Panc1 (cell line): ENCODE measurements around the gene PIGS. TPM values are rescaled to one million over a fixed set of nuclear protein-coding genes. Genes with fewer than 3 reads are reported as not detected.
"Not testable (repeated sequence)": the region's sequence is repeated elsewhere in the genome, so short reads cannot be mapped to it uniquely, and the experiment has no call there.

Source experiments
- ATAC-seq: fragments of 200-7000 bp; cut with Tn5 transposase; 2 replicates; pipeline ENCODE4 v1.9.1; 2020; ENCODE audit warnings: mild to moderate bottlenecking, moderate library complexity
- BruUV-seq: library from RNA; stranded (reverse); fragments of 400-500 nt; replicated peaks from 2 replicates; lab custom pipeline; 2021; lab: Mats Ljungman, UMichigan
- CTCF ChIA-PET: fragments of 300-600 bp; sonication (Branson Sonifier 250); formaldehyde crosslinking; loops from one replicate; lab custom pipeline; 2022; ENCODE audit warnings: antibody characterized with exemption; lab: Charles Lee
- POLR2A ChIA-PET: fragments of 300-600 bp; sonication (Branson Sonifier 250); formaldehyde crosslinking; loops from one replicate; lab custom pipeline; 2022; ENCODE audit warnings: antibody characterized with exemption; lab: Charles Lee
- DNase-seq: peaks from one replicate; pipeline ENCODE4 v3.0.0-alpha.2; 2010; ENCODE audit warnings: low read depth, low spot score
- H3K27ac ChIP-seq: 2 replicates; pipeline ENCODE4 v1.5.1; 2011; ENCODE audit warnings: mild to moderate bottlenecking, low read length, inconsistent platforms
- H3K27me3 ChIP-seq: fragments of 200-500 bp; sonication (Bioruptor generic); 2 replicates; pipeline ENCODE4 v1.6.0; 2014; ENCODE audit warnings: low read length, inconsistent platforms; ENCODE audit not compliant: control insufficient read depth, insufficient read depth
- H3K36me3 ChIP-seq: fragments of 200-500 bp; sonication (Bioruptor generic); 2 replicates; pipeline ENCODE4 v1.5.1; 2014; ENCODE audit warnings: inconsistent platforms, mild to moderate bottlenecking, low read length, moderate library complexity; ENCODE audit not compliant: control insufficient read depth, insufficient read depth
- H3K4me1 ChIP-seq: 2 replicates; pipeline ENCODE4 v1.5.1; 2011; ENCODE audit warnings: inconsistent platforms, mild to moderate bottlenecking, low read length, moderate library complexity; ENCODE audit not compliant: control insufficient read depth, insufficient read depth
- H3K4me3 ChIP-seq, 2 experiments: 2 replicates each; pipeline ENCODE4 v1.5.1; 2011 to 2012; ENCODE audit warnings: low read depth in 2 of 2, low read length in 2 of 2, mild to moderate bottlenecking in 2 of 2, inconsistent platforms in 1 of 2, moderate library complexity in 1 of 2
- H3K9me3 ChIP-seq: fragments of 200-500 bp; sonication (Bioruptor generic); 2 replicates; pipeline ENCODE4 v1.5.1; 2014; ENCODE audit warnings: low read depth, mild to moderate bottlenecking, inconsistent platforms, low read length, moderate library complexity; ENCODE audit not compliant: control insufficient read depth, insufficient read depth
- CTCF ChIP-seq: fragments of 450-650 bp; IDR thresholded peaks from 2 replicates; pipeline ENCODE4 v1.5.1; 2017; ENCODE audit warnings: mild to moderate bottlenecking
- POLR2AphosphoS5 ChIP-seq: IDR thresholded peaks from 2 replicates; pipeline ENCODE4 v1.6.1; 2012; ENCODE audit warnings: mild to moderate bottlenecking, low read depth, low read length, moderate library complexity
- REST ChIP-seq, 2 experiments: IDR thresholded peaks; 2 replicates each; pipeline ENCODE4 v1.6.1; 2011 to 2012; ENCODE audit warnings: low read depth in 2 of 2, control low read depth in 1 of 2, low read length in 1 of 2, mild to moderate bottlenecking in 1 of 2, moderate library complexity in 1 of 2; ENCODE audit not compliant: insufficient read depth in 1 of 2
- SIN3A ChIP-seq: IDR thresholded peaks from 2 replicates; pipeline ENCODE4 v1.6.1; 2012; ENCODE audit warnings: low read depth, mild to moderate bottlenecking, low read length, moderate library complexity, borderline replicate concordance; ENCODE audit not compliant: insufficient read depth
- TCF7L2 ChIP-seq: IDR thresholded peaks from 2 replicates; pipeline ENCODE4 v1.6.1; 2011; ENCODE audit warnings: mild to moderate bottlenecking, low read depth, low read length, inconsistent platforms
- in situ Hi-C: cut with HindIII; loops from 2 replicates; pipeline ENCODE4 v1.10.0; 2016; ENCODE audit warnings: low sequenced_read_pairs, low pct_unique_long_range_greater_than_20kb
- intact Hi-C: fragments of 100-400 bp; cut with micrococcal nuclease; formaldehyde crosslinking; loops from one replicate; pipeline ENCODE4 v1.10.0; 2022; ENCODE audit not compliant: unreplicated experiment
- total RNA-seq: library from RNA; stranded (reverse); gene quantifications from one replicate; pipeline ENCODE4 v1.2.1, GENCODE V29; 2021; ENCODE audit not compliant: unreplicated experiment

The PIGS gene
- total RNA-seq, 1 experiment from 2014 or later, result 78.8 TPM

- in situ Hi-C loops (no loop called here), intact Hi-C loops (no loop called here)
- no peaks in the 10 kb centered on the region for H3K9me3 ChIP-seq
- no peaks in the 10 kb centered on the region for H3K36me3 ChIP-seq
- no peak for ATAC-seq
- ChIA-PET CTCF (interaction anchor here (0.7 kb wide), 1 partner anchor 123 kb away, joined by 3 read pairs; no protein-coding TSS in a partner anchor), POLR2A (no interaction called here)
- no TSS peak for BruUV-seq
- DNase-seq, result no peak
- H3K4me1 ChIP-seq, result no peaks in the 10 kb centered on the region
- no peak overlapping the region for H3K27ac ChIP-seq
- TF ChIP-seq SIN3A, result no peak
- no peak for TF ChIP-seq CTCF
- TF ChIP-seq TCF7L2, result no peak
- no peak for TF ChIP-seq REST (IDR thresholded peaks at IDR 0.05; ENCODE audit: insufficient read depth in 1 of 2, low read depth in 2 of 2, low read length in 1 of 2)
- no peak for TF ChIP-seq POLR2AphosphoS5
- no peaks in the 10 kb centered on the region for H3K27me3 ChIP-seq
- H3K4me3 ChIP-seq, result no peak overlapping the region
Observed at GRCh38 chr17:28523876-28524275, 47.4 kb downstream of the PIGS start.

GRCh38 chr17:28523186-28523585 lies 48.1 kb downstream of the PIGS start:
- DNase-seq (no peak), ATAC-seq (no peak)
- no peak for TF ChIP-seq CTCF
- no peak for TF ChIP-seq POLR2AphosphoS5
- no peak for TF ChIP-seq TCF7L2
- no peak for TF ChIP-seq REST (IDR thresholded peaks at IDR 0.05; ENCODE audit: insufficient read depth in 1 of 2, low read depth in 2 of 2, low read length in 1 of 2)
- TF ChIP-seq SIN3A, result no peak
- H3K36me3 ChIP-seq, result no peaks in the 10 kb centered on the region
- no peaks in the 10 kb centered on the region for H3K4me1 ChIP-seq
- H3K4me3 ChIP-seq, result no peak overlapping the region
- intact Hi-C loops, result no loop called here
- H3K9me3 ChIP-seq, result no peaks in the 10 kb centered on the region
- CTCF ChIA-PET, result interaction anchor here (0.6 to 0.7 kb wide), 2 partner anchors 124 to 273 kb away, joined by 3 to 4 read pairs; no protein-coding TSS in a partner anchor
- no TSS peak for BruUV-seq
- POLR2A ChIA-PET, result no interaction called here
- in situ Hi-C loops, result no loop called here
- H3K27ac ChIP-seq, result no peak overlapping the region
- H3K27me3 ChIP-seq, result no peaks in the 10 kb centered on the region

GRCh38 chr17:28522281-28522680 lies 49.0 kb downstream of the PIGS start:
- POLR2A ChIA-PET, CTCF ChIA-PET, H3K9me3 ChIP-seq, in situ Hi-C loops, H3K4me3 ChIP-seq, BruUV-seq, ATAC-seq, H3K27ac ChIP-seq, H3K4me1 ChIP-seq, H3K27me3 ChIP-seq, H3K36me3 ChIP-seq, intact Hi-C loops, DNase-seq: not testable (repeated sequence)
